Measurements from ENCODE around the gene SCAMP4.

GRCh38 chr19:1923319-1923718 is 18.1 kb downstream of the SCAMP4 start:
- TF ChIP-seq TAF1 (IDR thresholded peaks at IDR 0.05; ENCODE audit: low read depth) = no peak
- TF ChIP-seq CTCF (IDR thresholded peaks at IDR 0.05; ENCODE audit: poor library complexity, severe bottlenecking) = no peak
- no peak for TF ChIP-seq EZH2 (IDR thresholded peaks at IDR 0.05; ENCODE audit: borderline replicate concordance, insufficient read depth, low read length, poor library complexity, severe bottlenecking)
- TF ChIP-seq POLR2AphosphoS5 (IDR thresholded peaks at IDR 0.05) = no peak
- TF ChIP-seq SMC3 (conservative IDR thresholded peaks at IDR 0.05; ENCODE audit: poor library complexity) = no peak
